Panc1 (cell line): ENCODE results near the gene PMAIP1.

Source experiments
- POLR2AphosphoS5 ChIP-seq: IDR thresholded peaks from 2 replicates; pipeline ENCODE4 v1.6.1; 2012; ENCODE audit warnings: mild to moderate bottlenecking, low read depth, low read length, moderate library complexity
- TF ChIP-seq, protein P1 (sequence below): fragments of 450-650 bp; IDR thresholded peaks from 2 replicates; pipeline ENCODE4 v1.5.1; 2017; ENCODE audit warnings: mild to moderate bottlenecking

DNA sequence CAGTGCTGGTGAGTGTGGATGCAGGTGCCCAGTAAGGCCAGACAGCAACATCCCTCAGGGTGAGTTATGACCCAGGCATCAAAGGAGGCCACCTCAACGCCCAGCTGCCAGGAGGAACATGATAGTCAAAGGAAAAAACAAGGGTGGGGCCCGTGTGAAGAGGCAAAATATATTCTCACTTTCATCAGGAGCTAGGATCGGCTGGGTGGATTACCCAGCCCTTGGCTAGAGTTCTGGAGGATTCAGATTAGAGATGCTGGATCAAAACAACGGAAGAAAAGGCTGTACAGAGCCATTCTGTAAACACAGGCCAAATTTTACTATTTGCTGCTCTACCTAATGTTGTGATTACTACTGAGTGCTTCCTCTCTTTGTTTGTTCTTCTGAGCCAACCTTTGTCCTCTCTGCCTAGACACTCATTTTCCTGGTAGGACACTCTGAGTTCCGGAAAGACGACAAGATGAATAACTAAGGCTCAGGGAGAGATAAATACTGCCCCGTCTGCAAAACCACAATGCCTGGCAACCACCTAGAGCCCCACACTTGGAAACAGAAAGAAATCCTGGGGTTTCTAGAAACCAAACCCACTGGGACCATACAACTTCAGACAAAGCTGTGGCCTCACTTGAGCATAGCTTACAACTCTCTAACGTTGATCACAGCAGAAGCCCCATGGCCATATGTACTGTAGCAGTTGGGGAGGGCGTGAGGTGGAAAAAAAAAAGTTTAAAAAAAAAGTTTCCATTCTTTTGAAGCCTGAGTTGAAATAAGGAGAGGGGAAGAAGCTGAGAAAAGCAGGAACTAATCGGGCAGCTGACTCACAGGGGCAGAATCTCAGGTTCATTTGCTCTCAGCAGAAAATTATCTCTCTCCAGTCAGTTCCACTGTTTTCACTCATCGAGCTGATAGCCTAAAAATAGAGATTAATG is 17.8 kb upstream of the PMAIP1 start:
- TF ChIP-seq POLR2AphosphoS5 = no peak
- TF ChIP-seq, protein P1, sequence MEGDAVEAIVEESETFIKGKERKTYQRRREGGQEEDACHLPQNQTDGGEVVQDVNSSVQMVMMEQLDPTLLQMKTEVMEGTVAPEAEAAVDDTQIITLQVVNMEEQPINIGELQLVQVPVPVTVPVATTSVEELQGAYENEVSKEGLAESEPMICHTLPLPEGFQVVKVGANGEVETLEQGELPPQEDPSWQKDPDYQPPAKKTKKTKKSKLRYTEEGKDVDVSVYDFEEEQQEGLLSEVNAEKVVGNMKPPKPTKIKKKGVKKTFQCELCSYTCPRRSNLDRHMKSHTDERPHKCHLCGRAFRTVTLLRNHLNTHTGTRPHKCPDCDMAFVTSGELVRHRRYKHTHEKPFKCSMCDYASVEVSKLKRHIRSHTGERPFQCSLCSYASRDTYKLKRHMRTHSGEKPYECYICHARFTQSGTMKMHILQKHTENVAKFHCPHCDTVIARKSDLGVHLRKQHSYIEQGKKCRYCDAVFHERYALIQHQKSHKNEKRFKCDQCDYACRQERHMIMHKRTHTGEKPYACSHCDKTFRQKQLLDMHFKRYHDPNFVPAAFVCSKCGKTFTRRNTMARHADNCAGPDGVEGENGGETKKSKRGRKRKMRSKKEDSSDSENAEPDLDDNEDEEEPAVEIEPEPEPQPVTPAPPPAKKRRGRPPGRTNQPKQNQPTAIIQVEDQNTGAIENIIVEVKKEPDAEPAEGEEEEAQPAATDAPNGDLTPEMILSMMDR = no peak
